HTERT RPE-1 (cell line): ENCODE data around the gene PRR11.
"Not testable (repeated sequence)": the region's sequence is repeated elsewhere in the genome, so short reads cannot be mapped to it uniquely, and the experiment has no call there.

Source experiments
- in situ Hi-C: fragments of 300-500 bp; cut with MboI; formaldehyde crosslinking; loops from 4 replicates; pipeline ENCODE4 v1.14.3; 2020; ENCODE audit warnings: low sequenced_read_pairs

The PRR11 gene

DNA sequence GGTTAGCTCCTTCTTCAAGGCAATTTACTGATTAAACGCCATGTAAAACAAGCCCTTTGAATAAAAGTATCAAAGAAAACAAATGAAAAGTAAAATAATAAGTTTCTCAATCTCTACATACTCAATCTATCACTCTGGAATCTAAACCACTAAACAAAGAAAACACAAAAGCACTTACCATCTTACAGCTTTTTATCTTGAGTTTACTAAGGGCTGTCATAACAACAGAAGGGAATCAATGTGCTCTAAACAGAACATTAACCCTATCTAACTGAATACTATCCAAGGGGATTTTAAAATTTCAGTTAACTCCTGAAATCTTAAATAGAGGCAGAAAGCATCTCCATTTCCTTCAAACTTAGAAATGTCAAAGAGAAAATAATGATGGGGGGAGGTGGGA is 4.0 kb upstream of the PRR11 start:
- in situ Hi-C loops, result no loop called here

DNA sequence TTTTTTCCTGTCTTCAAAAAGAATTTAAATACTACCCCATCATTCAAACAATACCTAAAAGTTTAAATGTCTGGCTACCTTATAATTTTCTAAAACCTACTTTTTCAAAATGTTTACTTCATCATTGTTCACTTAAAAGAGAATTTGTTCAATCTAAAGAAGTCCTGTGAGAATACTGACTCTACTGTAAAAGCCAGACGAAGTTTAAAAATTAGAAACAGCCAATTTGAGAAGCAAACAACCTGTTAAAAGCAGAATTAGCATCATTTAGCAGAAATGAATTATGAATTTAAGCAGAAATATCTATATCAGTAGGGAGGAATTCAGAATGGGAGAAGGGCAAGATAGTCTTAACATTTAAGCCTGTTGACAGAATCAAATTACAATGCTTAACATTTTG is 2.6 kb upstream of the PRR11 start:
- in situ Hi-C loops, result no loop called here

DNA sequence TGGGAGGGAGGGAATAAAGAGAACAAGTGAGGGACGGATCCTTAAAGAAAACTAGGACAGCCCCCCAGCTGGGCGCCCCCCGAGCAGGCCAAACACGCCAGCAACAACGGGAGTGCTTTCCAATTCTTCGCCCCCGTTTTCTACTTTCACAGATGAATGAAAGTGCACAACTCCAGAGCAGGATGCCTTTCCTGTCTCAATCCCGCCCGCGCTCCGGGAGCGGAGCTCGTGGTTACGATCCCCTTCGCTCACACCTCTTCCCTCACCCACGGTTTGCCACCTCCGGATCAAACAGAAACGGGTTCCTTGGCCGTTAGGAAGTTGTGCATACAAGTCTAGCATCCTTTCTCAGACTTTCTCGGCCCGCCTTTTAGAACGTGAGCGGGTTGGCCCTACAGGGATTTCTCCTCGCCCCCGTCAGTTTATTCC is 1.2 kb upstream of the PRR11 start:
- in situ Hi-C loops, result no loop called here

DNA sequence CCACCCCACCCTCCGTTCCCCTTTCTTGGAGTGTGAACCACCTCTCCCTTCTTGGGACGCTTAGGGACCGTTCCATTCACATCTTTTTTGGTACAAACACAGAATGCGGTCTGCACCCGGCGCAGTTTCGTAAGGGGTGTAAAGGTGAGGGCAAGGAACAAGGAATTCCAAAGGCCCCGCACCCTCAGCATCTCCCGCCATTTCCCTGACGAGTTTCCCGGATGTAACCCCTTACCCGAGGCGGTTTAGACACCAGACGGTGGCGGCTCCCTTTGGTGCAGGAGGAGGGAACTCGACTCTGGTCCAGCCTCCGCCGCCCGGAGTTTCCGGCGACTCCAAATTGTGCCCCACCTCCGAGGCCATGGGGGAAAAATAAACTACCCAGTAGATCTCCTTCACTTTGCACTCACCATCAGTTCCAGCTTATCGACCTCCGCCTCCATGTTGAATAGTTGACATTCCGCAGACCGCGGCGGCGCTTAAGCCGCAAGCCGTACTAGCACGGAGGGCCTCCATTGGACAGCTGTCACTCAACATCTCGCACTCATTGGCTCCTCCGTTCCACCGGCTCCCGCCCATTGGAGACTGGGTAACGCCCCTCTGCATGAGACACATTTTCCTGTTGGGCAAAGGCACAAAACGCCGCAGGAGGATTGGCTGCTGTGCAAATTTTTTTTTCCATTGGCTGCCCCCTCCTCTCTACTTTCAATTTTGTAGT is 666 bp upstream of the PRR11 start, which contains the start of gene SKA2:
SKA2 (minus strand) TSS at position 466 of the 718 bp plus-strand sequence; CDS start at position 443, 23 bp downstream.
- in situ Hi-C loops, result no loop called here

DNA sequence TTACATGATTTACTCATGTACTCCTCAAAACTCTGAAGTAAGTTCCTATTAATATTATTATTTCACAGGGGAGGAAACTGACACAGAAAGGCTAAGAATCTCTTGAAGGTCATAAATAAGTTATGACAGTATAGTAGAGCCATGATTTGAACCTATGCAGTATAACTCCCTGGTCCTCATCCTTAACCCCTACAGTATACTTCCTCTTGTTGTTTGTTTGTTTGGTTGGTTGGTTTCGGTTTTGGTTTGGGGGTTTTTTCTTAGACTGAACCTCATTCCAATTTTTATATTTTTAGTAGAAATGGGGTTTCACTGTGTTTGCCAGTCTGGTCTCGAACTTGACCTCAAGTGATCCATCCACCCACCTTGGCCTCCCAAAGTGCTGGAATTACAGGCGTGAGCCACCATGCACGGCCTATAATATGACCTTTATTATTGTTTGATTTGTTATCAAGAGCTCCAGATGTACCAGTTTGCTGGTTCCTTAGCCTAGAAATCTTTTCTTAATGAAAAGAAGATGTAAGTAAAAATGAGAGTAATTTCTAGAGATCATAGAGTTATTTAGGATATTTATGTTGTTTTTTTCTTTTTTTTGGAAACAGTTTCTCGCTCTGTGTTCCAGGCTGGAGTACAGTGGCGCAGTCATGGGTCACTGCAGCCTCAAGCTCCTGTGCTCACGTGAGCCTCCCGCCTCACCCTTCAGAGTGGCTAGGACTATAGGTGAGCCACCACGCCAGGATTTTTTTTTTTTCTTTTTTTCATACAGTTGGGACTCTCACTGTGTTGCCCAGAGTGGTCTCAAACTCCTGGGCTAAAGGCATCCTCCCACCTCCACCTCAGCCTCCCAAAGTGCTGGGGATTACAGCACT is 4.8 kb downstream of the PRR11 start:
- in situ Hi-C loops, result no loop called here

DNA sequence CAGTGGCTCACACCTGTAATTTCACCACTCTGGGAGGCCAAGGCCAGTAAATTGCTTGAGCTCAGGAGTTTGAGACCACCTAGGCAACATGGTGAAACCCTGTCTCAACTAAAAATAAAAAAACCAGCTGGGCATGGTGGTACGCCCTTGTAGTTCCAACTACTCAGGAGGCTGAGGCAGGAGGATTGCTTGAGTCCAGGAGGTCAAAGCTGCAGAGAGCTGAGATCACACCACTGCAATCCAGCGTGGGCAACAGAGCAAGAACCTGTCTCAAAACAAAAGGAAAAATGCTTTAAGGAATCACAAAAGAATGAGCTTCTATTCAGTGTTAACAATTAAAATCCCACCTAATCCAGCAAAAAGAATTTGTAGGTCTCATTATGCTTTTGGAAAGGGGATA is 5.9 kb downstream of the PRR11 start:
- in situ Hi-C loops, result no loop called here

DNA sequence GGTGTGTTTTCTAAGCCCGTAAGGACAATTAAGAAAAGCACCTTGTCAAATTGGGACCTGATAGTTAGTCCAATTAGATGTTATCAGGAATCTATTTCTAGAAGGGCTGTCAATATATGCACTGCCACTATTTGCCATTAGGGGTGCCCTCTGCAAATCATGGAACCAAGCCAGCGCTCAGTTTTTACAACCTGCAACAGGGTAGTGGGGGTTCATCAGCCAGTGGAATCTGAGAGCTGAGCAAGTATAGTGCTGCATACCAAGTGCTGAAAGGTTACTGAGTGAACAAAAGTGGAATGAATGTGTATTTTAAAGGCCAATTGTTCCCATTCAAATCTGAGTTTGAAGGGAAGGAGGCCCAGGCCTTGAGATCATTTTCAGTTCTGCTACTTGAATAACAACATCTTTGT is 10.4 kb downstream of the PRR11 start:
- in situ Hi-C loops, result no loop called here

DNA sequence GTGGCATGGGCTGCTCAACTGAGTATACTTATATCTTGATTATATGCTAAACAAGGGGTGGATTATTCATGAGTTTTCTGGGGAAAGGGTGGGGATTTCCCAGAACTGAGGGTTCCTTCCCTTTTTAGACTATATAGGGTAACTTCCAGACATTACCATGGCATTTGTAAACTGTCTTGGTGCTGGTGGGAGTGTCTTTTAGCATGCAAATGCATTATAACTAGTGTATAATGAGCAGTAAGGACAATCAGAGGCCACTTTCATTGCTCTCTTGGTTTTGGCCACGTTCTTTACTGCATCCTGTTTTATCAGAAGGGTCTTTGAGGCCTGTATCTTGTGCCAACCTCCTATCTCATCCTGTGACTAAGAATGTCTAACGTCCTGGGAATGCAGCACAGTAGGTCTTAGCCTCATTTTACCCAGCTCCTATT is 12.0 kb downstream of the PRR11 start:
- in situ Hi-C loops, result no loop called here

DNA sequence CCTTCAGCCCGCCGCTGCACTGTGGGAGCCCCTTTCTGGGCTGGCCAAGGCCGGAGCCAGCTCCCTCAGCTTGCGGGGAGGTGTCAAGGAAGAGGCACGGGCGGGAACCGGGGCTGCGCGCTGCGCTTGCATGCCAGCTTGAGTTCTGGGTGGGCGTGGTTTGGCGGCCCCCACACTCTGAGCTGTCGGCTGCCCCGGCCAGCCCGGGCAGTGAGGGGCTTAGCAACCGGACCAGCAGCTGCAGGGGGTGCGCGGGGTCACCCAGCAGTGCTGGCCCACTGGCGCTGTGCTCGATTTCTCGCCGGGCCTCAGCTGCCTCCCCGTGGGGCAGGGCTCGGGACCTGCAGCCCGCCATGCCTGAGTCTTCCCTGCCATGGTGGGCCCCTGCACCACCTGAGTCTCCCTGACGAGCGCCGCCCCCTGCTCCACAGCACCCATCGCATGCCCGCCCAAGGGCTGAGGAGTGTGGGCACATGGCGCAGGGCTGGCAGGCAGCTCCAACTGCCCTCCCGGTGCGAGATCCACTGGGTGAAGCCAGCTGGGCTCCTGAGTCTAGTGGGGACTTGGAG is 17.0 kb downstream of the PRR11 start:
- in situ Hi-C loops, result no loop called here

DNA sequence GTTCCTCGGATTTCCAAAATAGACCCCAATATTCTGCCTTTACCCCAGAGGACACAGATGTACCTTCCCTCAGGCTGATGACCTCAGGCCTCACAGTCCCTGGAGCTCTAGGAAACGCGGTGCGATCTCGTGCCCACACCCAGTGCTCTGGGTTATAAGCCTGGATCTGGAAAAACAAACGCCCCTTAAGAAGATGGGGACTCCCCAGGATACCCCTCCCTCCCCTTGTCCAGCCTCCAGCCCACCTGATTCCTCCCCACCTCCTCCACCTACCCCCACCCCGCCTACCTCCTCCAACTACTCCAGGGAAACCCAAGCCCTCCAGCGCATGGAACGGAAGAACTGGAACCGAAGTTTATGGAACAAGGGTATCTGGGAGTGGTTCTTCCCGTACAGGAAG is 19.1 kb downstream of the PRR11 start:
- in situ Hi-C loops, result no loop called here

DNA sequence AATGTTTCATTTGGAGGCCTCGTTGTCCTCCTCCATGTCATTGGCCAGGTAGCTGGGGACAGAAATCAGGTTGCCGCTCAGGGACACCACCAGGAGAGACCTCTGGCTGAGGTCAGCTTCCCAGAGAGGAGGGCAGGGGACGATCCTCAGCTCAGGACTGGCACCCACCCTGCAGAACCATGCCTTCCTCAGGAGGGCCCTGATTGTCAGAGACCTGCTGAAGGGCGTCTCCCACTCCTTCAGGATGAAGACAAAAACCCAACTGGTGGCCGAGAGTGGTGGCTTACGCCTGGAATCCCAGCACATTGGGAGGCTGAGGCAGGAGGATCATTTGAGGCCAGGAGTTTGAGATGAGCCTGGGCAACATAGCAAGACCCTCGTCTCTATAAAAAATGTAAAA is 19.5 kb downstream of the PRR11 start:
- in situ Hi-C loops, result no loop called here

DNA sequence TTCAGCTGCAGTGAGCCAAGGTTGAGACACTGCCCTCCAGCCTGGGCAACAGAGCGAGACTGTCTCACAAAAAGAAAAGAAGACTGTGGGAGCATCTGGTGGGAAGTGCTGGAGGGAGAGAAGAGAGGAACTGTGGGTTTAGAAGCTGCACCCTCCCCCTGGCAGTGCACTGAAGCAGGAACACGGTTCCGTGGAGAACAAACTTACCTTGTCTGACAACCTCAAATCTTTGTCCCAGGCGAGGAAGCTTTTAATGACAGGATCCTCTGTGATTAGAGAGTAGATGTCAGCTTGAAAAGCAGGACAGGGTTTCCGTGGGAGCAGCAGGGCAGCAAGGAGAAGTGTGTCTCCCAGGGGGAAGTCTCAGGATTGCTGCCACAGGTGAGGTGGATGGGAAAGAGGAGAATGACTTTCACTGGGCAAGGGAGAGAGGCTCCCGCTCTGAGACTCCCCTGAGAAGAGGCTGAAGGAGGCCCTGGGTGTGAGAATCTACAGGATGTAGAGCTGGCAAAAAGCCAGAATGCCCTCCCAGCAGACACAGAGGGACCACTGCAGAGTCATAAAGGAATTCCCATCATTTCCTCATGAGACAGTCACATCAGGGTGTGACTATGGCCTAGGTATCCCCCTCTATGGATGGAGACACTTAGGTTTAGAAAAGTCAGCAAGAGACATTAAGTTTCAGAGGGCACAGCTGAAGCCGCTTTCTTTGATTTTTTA is 22.9 kb downstream of the PRR11 start:
- in situ Hi-C loops, result no loop called here

DNA sequence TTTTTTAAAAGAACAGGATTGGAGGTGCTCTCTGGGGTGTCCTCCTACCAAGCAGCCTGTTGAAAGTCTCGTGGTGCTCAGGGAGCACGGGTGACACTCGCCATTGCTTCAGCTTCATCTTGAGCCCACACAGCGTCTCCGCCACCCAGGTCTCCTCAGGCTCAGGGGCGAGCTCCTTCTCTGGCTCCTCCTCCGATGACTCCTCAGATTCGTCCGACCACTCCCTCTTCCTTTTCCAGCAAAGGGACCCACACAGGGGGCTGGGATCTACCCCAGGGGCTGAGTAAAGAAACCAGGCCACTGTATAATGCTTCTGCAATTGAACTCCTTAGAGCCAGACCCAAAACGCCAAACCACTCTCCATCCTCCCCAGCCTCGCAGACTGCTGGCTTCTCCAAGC is 24.1 kb downstream of the PRR11 start:
- in situ Hi-C loops, result not testable (repeated sequence)

DNA sequence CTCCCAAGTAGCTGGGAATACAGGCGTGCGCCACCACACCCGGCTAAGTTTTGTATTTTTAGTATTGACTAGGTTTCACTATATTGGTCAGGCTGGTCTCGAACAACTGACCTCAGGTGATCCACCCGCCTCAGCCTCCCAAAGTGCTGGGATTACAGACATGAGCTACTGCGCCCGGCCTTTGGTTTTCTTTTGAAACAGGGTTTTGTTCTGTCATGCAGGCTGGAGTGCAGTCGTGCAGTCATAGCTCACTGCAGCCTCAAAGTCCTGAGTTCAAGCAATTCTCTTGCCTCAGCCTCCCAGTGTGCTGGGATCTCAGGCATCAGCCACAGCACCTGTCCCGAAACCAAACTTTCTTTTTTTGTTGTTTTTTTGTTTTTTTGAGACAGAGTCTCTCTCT is 25.1 kb downstream of the PRR11 start:
- in situ Hi-C loops, result no loop called here

DNA sequence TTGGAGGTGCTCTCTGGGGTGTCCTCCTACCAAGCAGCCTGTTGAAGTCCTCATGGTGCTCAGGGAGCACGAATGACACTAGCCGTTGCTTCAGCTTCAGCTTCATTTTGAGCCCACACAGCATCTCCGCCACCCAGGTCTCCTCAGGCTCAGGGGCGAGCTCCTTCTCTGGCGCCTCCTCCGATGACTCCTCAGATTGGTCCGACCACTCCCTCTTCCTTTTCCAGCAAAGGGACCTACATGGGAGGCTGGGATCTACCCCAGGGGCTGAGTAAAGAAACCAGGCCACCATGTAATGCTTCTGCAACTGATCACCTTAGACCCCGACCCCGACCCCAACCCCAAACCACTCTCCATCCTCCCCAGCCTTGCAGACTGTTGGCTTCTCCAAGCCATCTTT is 25.9 kb downstream of the PRR11 start:
- in situ Hi-C loops, result no loop called here

DNA sequence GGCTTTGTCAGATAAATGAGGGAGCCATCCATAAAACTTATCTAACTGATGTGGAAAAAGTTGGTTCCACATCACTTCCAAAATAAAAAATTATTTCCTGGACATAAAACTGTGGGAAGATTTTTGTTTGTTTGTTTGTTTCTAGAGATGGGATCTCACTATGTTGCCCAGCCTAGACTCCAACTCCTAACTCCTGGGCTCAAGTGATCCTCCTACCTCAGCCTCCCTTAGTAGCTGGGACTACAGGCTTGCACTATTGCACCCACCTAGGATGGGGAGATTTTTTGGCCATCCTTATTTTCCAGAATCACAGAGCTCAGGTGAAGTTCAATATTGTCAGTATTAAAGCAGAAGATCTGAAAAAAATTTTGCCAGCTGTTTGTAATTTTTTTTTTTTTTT is 30.5 kb downstream of the PRR11 start:
- in situ Hi-C loops, result no loop called here

DNA sequence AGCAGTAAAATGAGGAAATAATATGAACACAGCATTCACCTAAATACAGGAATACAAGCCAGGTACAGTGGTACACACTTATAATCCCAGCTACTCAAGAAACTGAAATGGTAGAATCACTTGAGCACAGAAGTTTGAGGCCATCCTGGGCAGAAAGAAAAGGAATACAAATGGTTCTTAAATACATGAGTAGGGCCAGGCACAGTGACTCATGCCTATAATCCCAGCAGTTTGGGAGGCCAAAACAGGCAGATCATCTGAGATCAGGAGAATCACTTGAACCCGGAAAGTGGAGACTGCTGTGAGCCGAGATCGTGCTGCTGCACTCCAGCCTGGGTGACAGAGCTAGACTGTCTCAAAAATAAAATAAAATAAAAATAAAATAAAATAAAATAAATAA is 31.3 kb downstream of the PRR11 start:
- in situ Hi-C loops, result no loop called here

DNA sequence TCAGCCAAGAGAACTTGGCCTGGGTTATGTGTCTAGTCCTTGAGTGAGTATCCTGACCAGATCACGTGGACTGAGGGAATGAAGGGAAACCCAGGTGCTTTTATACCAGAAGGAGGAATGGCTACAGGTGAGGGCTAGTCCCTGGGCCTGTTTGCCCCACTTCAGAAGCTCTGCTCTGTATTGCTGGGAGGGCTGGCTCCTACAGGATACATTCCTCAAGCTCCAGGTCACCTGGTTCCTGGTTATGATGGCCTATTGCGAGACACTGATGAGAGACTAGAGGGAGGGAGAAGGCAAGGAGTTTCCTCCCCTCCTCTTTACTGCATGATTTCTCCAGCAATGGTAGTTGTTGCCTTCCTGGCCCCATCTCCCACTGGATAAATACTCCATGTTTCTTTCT is 35.3 kb downstream of the PRR11 start:
- in situ Hi-C loops, result no loop called here

DNA sequence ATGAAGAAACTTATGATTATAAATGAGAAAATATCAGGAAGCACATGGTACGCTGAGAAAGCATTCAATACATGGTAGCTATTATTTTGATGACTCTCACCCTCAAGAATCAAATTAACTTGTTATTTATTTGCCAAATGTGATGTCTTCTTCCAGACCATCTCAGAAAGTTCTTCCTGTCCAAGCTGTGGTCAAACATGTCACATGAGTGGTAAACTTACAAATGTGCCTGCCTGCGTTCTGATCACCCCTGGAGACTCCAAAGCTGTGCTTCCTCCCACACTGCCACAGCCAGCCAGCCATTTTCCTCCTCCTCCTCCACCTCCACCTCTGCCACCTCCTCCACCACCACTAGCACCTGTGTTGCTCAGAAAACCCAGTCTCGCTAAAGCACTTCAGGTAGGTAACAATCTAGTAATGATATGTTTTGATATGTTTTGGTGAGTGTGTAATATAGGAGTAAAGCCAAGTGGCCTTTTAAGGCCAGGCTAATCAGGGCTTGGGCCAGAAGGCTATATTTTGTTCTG is 37.9 kb downstream of the PRR11 start:
- in situ Hi-C loops, result no loop called here

DNA sequence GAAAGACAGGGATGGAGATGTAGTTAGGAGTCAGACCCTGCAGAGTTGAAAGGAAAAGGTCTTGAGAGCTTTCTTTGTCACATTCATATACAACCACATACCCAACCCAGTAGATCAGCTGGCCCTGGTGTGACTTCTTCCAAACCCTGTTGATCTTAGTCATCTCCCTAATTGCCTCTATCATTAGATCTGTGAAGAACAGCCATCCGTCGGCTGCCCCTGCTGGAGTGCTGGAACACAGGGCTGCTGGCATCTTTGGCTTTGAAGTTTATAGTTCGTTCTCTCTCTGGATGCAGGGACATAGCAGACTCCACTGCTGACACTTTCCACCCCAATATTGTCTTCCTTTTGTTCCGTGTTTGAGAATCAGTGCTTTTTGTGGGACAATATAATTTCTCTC is 43.9 kb downstream of the PRR11 start:
- in situ Hi-C loops, result no loop called here

DNA sequence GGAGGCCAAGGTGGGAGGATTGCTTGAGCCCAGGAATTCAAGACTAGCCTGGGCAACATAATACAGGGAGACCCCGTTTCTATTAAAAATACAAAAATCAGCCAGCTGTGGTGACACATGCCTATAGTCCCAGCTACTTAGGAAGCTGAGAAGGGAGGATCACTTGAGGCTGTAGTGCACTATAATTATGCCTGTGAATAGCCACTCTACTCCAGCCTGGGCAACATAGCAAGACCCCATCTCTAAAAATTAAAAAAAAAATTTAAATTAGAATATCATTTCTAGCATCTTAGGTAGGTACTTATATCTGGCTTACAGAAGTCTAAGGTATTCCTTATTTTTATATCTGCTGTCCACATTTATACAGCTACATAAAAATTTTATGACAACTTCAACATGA is 46.8 kb downstream of the PRR11 start:
- in situ Hi-C loops, result no loop called here
